Liver (tissue), 9 donors: ENCODE results near the gene FMN1. TPM values are rescaled to one million over a fixed set of nuclear protein-coding genes. Genes with fewer than 3 reads are reported as not detected.

Experiments used
- DNase-seq: peaks from one replicate; pipeline ENCODE4 v3.0.0-alpha.2; 2017; ENCODE audit warnings: low spot score
- H3K27ac ChIP-seq, 2 donors: one replicate each; pipeline ENCODE4 v1.7.0; 2013; ENCODE audit warnings: inconsistent platforms in 2 of 2, low read length in 2 of 2, control low read depth in 1 of 2, low read depth in 1 of 2, mild to moderate bottlenecking in 1 of 2
- H3K27me3 ChIP-seq, 4 donors: one replicate each; pipeline versions ENCODE4 v1.6.1 to v1.7.0; 2013; ENCODE audit warnings: low read length in 3 of 4, inconsistent platforms in 1 of 4, mild to moderate bottlenecking in 1 of 4, moderate library complexity in 1 of 4; ENCODE audit not compliant: control insufficient read depth in 4 of 4, insufficient read depth in 4 of 4
- H3K36me3 ChIP-seq, 4 donors: one replicate each; pipeline versions ENCODE4 v1.6.1 to v1.7.0; 2013; ENCODE audit warnings: low read length in 3 of 4, mild to moderate bottlenecking in 3 of 4, low read depth in 1 of 4, moderate library complexity in 1 of 4; ENCODE audit not compliant: control insufficient read depth in 4 of 4, insufficient read depth in 3 of 4
- H3K4me1 ChIP-seq, 4 donors: one replicate each; pipeline versions ENCODE4 v1.6.1 to v1.7.0; 2013; ENCODE audit warnings: low read length in 3 of 4, mild to moderate bottlenecking in 3 of 4, moderate library complexity in 1 of 4; ENCODE audit not compliant: control insufficient read depth in 4 of 4, insufficient read depth in 4 of 4
- H3K4me3 ChIP-seq, 3 donors: one replicate each; pipeline versions ENCODE4 v1.6.1 to v1.7.0; 2013; ENCODE audit warnings: low read length in 3 of 3, control low read depth in 1 of 3, low read depth in 1 of 3, mild to moderate bottlenecking in 1 of 3
- H3K9ac ChIP-seq, 2 donors: one replicate each; pipeline ENCODE4 v1.7.0; 2013; ENCODE audit warnings: low read length in 2 of 2, mild to moderate bottlenecking in 2 of 2, moderate library complexity in 2 of 2, control low read depth in 1 of 2, low read depth in 1 of 2
- H3K9me3 ChIP-seq, 4 donors: one replicate each; pipeline versions ENCODE4 v1.6.1 to v1.7.0; 2013; ENCODE audit warnings: low read length in 3 of 4; ENCODE audit not compliant: control insufficient read depth in 4 of 4
- ATF3 ChIP-seq: IDR thresholded peaks from 2 replicates; pipeline ENCODE4 v1.6.1; 2016; ENCODE audit warnings: antibody characterized with exemption
- EGR1 ChIP-seq, 2 donors: IDR thresholded peaks; 2 replicates each; pipeline ENCODE4 v1.6.1; 2016 to 2018; ENCODE audit warnings: antibody characterized with exemption in 2 of 2, low read depth in 2 of 2
- FOXA1 ChIP-seq: IDR thresholded peaks from 2 replicates; pipeline ENCODE4 v1.6.1; 2016; ENCODE audit warnings: antibody characterized with exemption
- FOXA2 ChIP-seq: IDR thresholded peaks from 2 replicates; pipeline ENCODE4 v1.6.1; 2016; ENCODE audit warnings: antibody characterized with exemption
- GABPA ChIP-seq, 2 donors: IDR thresholded peaks in 1 of 2; conservative IDR thresholded peaks in 1 of 2; 2 replicates each; pipeline ENCODE4 v1.6.1; 2016; ENCODE audit warnings: antibody characterized with exemption in 2 of 2, mild to moderate bottlenecking in 1 of 2, moderate library complexity in 1 of 2
- HNF4G ChIP-seq: IDR thresholded peaks from 2 replicates; pipeline ENCODE4 v1.6.1; 2016; ENCODE audit warnings: antibody characterized with exemption
- JUND ChIP-seq, 2 donors: IDR thresholded peaks; 2 replicates each; pipeline ENCODE4 v1.6.1; 2016; ENCODE audit warnings: antibody characterized with exemption in 2 of 2
- NR2F2 ChIP-seq: IDR thresholded peaks from 2 replicates; pipeline ENCODE4 v1.6.1; 2016; ENCODE audit warnings: antibody characterized with exemption
- REST ChIP-seq: IDR thresholded peaks from 2 replicates; pipeline ENCODE4 v1.6.1; 2016; ENCODE audit warnings: antibody characterized with exemption, mild to moderate bottlenecking
- SP1 ChIP-seq: IDR thresholded peaks from 2 replicates; pipeline ENCODE4 v1.6.1; 2018; ENCODE audit warnings: antibody characterized with exemption, mild to moderate bottlenecking
- YY1 ChIP-seq: IDR thresholded peaks from 2 replicates; pipeline ENCODE4 v1.6.1; 2016; ENCODE audit warnings: antibody characterized with exemption, mild to moderate bottlenecking
- ZBTB33 ChIP-seq: IDR thresholded peaks from 2 replicates; pipeline ENCODE4 v1.6.1; 2016; ENCODE audit warnings: antibody characterized with exemption
- WGBS: extraction: QIAGEN DNeasy Blood & Tissue Kit; methylation state at CpG from one replicate; pipeline ENCODE4 v1.1.7; 2013; 5-methylcytosine and 5-hydroxymethylcytosine counted together
- polyA plus RNA-seq, 2 donors: library from polyadenylated mRNA; stranded (reverse) in 1 of 2; unstranded in 1 of 2; fragments of 200-250 nt in 1 of 2; fragments of >200 nt in 1 of 2; fragmentation: Nextera tagmentation in 1 of 2; extraction: Ambion mirVana in 1 of 2; gene quantifications; one replicate each; pipeline versions ENCODE4 v1.2.1 to v1.2.3, GENCODE V29; 2013 to 2015
- total RNA-seq, 2 donors: library from RNA; depleted of rRNA; stranded (reverse); fragments of >200 nt; gene quantifications; one replicate each; pipeline ENCODE4 v1.2.3, GENCODE V29; 2014
- TF ChIP-seq, protein P1 (sequence below): fragments of 150-350 bp; IDR thresholded peaks from 2 replicates; pipeline ENCODE4 v1.5.1; 2017; ENCODE audit warnings: improper control_type of control experiment, low read depth, low read length; ENCODE audit not compliant: missing input control
- TF ChIP-seq, protein P2 (sequence below): IDR thresholded peaks from 2 replicates; pipeline ENCODE4 v1.6.1; 2016; ENCODE audit warnings: antibody characterized with exemption
- donor health status: healthy.
- donor health status: healthy.
- donor health status: healthy.
- donor health status: healthy.
- donor health status: healthy.

Gene FMN1
- total and polyA plus RNA-seq, 4 donors: 0.21 to 5.4 (median 0.53) TPM

GRCh38 chr15:33094336-33094735 is 100.2 kb downstream of the FMN1 start:
- 48% methylated on average over 2 of the region's 2 CpGs for WGBS

More at GRCh38 chr15:33094336-33094735, 100.2 kb downstream of the FMN1 start:
- no peaks in the 10 kb centered on the region for H3K27me3 ChIP-seq
- H3K4me1 ChIP-seq: no peaks in the 10 kb centered on the region
- H3K9ac ChIP-seq: no peak overlapping the region
- TF ChIP-seq EGR1 (IDR thresholded peaks at IDR 0.05; ENCODE audit: low read depth in 2 of 2): no peak
- no peak for TF ChIP-seq ZBTB33
- TF ChIP-seq NR2F2: no peak
- TF ChIP-seq, protein P1, sequence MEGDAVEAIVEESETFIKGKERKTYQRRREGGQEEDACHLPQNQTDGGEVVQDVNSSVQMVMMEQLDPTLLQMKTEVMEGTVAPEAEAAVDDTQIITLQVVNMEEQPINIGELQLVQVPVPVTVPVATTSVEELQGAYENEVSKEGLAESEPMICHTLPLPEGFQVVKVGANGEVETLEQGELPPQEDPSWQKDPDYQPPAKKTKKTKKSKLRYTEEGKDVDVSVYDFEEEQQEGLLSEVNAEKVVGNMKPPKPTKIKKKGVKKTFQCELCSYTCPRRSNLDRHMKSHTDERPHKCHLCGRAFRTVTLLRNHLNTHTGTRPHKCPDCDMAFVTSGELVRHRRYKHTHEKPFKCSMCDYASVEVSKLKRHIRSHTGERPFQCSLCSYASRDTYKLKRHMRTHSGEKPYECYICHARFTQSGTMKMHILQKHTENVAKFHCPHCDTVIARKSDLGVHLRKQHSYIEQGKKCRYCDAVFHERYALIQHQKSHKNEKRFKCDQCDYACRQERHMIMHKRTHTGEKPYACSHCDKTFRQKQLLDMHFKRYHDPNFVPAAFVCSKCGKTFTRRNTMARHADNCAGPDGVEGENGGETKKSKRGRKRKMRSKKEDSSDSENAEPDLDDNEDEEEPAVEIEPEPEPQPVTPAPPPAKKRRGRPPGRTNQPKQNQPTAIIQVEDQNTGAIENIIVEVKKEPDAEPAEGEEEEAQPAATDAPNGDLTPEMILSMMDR: no peak
- no peak for TF ChIP-seq GABPA (IDR thresholded peaks at IDR 0.05 in 1 of 2, conservative IDR thresholded peaks at IDR 0.05 in 1 of 2)
- no peak for TF ChIP-seq REST
- no peak for TF ChIP-seq YY1
- TF ChIP-seq, protein P2, sequence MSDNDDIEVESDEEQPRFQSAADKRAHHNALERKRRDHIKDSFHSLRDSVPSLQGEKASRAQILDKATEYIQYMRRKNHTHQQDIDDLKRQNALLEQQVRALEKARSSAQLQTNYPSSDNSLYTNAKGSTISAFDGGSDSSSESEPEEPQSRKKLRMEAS: no peak
- TF ChIP-seq FOXA2: no peak
- no peak for TF ChIP-seq SP1
- no peak for TF ChIP-seq JUND (IDR thresholded peaks at IDR 0.05)
- TF ChIP-seq HNF4G: no peak
- no peak for TF ChIP-seq ATF3
- TF ChIP-seq FOXA1: no peak
- DNase-seq: no peak
- no peaks in the 10 kb centered on the region for H3K36me3 ChIP-seq
- H3K27ac ChIP-seq: no peak overlapping the region
- H3K9me3 ChIP-seq: no peaks in the 10 kb centered on the region
- no peak overlapping the region for H3K4me3 ChIP-seq
